Heart right ventricle (tissue), 16 donors: Measurements from ENCODE around the gene LETM1. TPM values are rescaled to one million over a fixed set of nuclear protein-coding genes. Genes with fewer than 3 reads are reported as not detected.
A peak's percentile ranks its signal among the peaks of the same experiment; 100 is the strongest.

Experiments used
- ATAC-seq, 8 donors: fragments of 200-7000 bp; cut with Tn5 transposase; one replicate each; pipeline ENCODE4 v1.9.1; 2020; ENCODE audit warnings: mild to moderate bottlenecking in 8 of 8, moderate library complexity in 8 of 8, moderate number of reproducible peaks in 1 of 8
- DNase-seq, 2 donors: peaks; one replicate each; pipeline ENCODE4 v3.0.0-alpha.2; 2020
- H3K27ac ChIP-seq, 10 donors: fragments of 200-600 bp; sonication (generic) in 2 of 10; one replicate each; pipeline versions ENCODE4 v1.5.0 to v1.8.0; 2020 to 2022; ENCODE audit warnings: mild to moderate bottlenecking in 3 of 10
- H3K27me3 ChIP-seq, 7 donors: fragments of 200-600 bp; one replicate each; pipeline ENCODE4 v1.8.0; 2021 to 2022; ENCODE audit warnings: mild to moderate bottlenecking in 2 of 7
- H3K36me3 ChIP-seq, 9 donors: fragments of 200-600 bp; sonication (generic) in 1 of 9; one replicate each; pipeline versions ENCODE4 v1.5.0 to v1.8.0; 2020 to 2022; ENCODE audit warnings: mild to moderate bottlenecking in 2 of 9
- H3K4me1 ChIP-seq, 9 donors: fragments of 200-600 bp; sonication (generic) in 1 of 9; one replicate each; pipeline versions ENCODE4 v1.5.0 to v1.8.0; 2020 to 2022; ENCODE audit warnings: mild to moderate bottlenecking in 4 of 9
- H3K4me3 ChIP-seq, 10 donors: fragments of 200-600 bp; sonication (generic) in 2 of 10; one replicate each; pipeline versions ENCODE4 v1.5.0 to v1.8.0; 2020 to 2022; ENCODE audit warnings: mild to moderate bottlenecking in 7 of 10, moderate library complexity in 2 of 10
- H3K9me3 ChIP-seq, 11 donors: fragments of 200-600 bp in 10 of 11; sonication (generic) in 2 of 11; one replicate each; pipeline versions ENCODE4 v1.5.0 to v1.8.0; 2013 to 2022; ENCODE audit warnings: mild to moderate bottlenecking in 2 of 11, control low read depth in 1 of 11, moderate library complexity in 1 of 11
- CTCF ChIP-seq, 9 donors: fragments of 200-600 bp; sonication (generic) in 2 of 9; IDR thresholded peaks; one replicate each; pipeline versions ENCODE4 v1.5.0 to v1.8.0; 2021 to 2022; ENCODE audit warnings: antibody characterized with exemption in 9 of 9, mild to moderate bottlenecking in 5 of 9, moderate library complexity in 1 of 9
- WGBS, 2 donors: extraction: QIAGEN DNeasy Blood & Tissue Kit; methylation state at CpG; one replicate each; pipeline ENCODE4 v1.1.7; 2013; ENCODE audit warnings: inconsistent platforms in 1 of 2; 5-methylcytosine and 5-hydroxymethylcytosine counted together
- intact Hi-C, 10 donors: fragments of 100-400 bp; cut with DNase I; formaldehyde crosslinking; loops; one replicate each; pipeline versions ENCODE4 v1.11.1 to v1.14.2; 2022
- polyA plus RNA-seq, 2 donors: library from polyadenylated mRNA; stranded (reverse); fragments of 200-250 nt; gene quantifications; one replicate each; pipeline ENCODE4 v1.2.3, GENCODE V29; 2013
- total RNA-seq, 10 donors: library from RNA; stranded (reverse); fragmentation: NEBNext Ultra II Directional in 3 of 10; extraction: Animal tissue kit (Norgen Biotek cat#: 25700) in 3 of 10; gene quantifications; one replicate each; pipeline versions ENCODE4 v1.2.1 to v1.2.4, GENCODE V29; 2021 to 2023
- donor health status: Arrhythmogenic right ventricular cardiomyopathy.
- donor health status: ischemic (EF 13 %, LVEDD 7.1; RV severe dilation, severe dysfunction).
- donor health status: healthy with polysubstance abuse.
- donor health status: DM: no; HTN: yes; CAD: no.
- donor health status: DM: no; HTN: no; CAD: no.
- donor health status: ischemic (EF 25% LVEDD 6.9; RV normal size, moderate dysfunction).
- donor health status: ischemic (EF 25% LVEDD 5.7; RV mildly dilated, moderate dysfunction).
- donor health status: healthy.
- donor health status: DM: yes; HTN: yes; CAD: no.
- donor health status: Ischemic cardiomyopathy.
- donor health status: ischemic (EF 35%, LVEDD 5.7; RV mildly dilated, moderate dysfunction).
- donor health status: nonischemic (EF 11% LVEDD 7.7; RV severe dilation, severe dysfunction).
- donor health status: DM: yes; HTN: yes; CAD: no.
- donor health status: PGD.
- donor health status: ischemic (EF 29% LVEDD 5.4; RV normal size, mild dysfunction).
- donor health status: nonischemic (EF 23%, LVEDD 6.1; RV moderate dilation, normal function).

Gene LETM1
- total and polyA plus RNA-seq, 12 donors = 23.4 to 53.1 (median 41.2) TPM

DNA sequence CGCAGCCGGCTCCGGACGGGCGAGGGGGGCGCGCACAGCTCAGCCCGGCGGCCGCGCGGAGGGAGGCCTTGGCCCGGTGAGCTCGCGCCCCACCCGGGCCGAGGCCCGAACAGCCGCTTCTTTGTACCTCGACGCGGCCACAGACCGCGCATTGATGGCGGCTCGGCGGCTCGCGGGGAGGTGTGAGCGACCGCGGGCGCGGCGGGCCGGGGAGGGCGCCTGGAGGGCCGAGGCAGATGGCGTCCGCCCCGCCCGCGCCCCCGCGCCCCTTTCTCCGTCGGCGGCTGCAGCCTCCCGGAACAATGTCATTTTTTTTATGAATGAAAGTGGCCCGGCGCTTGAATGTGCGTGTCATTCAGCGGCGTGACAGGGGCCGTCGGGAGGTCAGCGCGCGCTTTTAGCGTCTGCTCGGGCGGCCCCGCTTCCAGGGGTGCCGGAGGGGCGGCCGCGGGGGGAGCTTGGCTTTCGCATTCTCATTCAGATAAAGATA, 61.1 kb downstream of the LETM1 start:
- ATAC-seq (no peak), DNase-seq (no peak)
- intact Hi-C loops = loop anchor here in 1 of 10 donors (5.0 kb wide), 1 partner anchor 43 kb away; no protein-coding TSS in a partner anchor
- Histone ChIP-seq H3K4me3 (peak overlapping the region in 9 of 10 donors; percentile 32 to 60 (median 51)), H3K27ac (no peak overlapping the region), H3K36me3 (no peaks in the 10 kb centered on the region), H3K4me1 (peaks cover 8 to 23% (median 18%) of the 10 kb centered on the region in 9 donors), H3K27me3 (peaks cover 19 to 65% (median 51%) of the 10 kb centered on the region in 7 donors), H3K9me3 (no peaks in the 10 kb centered on the region)
- 1% methylated on average over 47 to 68 of the region's 68 CpGs for WGBS, 2 donors
- no peak for TF ChIP-seq CTCF (IDR thresholded peaks at IDR 0.05)

DNA sequence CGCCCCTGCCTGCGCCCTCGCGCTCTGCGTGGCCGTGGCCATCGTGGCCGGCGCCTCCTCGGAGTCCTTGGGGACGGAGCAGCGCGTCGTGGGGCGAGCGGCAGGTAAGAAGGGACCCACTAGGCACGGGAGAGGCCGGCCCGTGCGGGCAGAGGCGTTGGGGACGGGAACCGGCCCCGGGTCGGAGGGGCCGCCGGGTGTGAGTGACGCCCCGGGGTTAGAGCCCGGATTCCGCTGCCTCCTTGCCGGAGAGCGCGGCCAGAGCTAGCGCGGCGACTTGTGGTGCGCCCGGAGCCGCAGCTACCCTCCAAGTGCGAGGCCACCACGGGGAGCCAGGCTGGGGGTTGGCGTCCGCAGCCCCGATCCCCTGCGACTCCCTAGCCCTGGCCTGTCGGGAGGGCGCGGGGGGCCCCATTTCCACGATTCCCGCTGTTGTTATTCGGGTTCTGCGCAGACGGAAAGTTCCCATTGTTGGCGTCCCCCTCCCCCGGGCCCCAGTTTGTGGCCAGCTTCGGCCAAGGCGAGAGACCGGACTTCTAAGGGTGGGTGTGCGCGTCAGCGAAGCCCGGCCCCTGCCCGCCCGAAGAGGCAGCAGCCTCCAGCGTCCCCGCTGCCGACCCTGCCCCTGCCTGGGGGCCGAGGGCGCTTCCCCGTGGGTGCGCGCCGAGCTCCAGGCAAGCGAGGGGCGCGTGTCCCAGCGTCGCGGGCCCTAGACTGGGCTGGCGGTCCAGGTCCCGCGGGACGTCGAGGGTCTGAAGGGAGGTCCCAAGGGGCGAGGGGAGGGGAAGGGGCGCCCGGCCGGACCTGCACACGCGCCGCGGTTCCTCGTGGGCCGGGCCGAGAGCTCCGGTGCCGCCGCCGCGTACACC, 61.8 kb downstream of the LETM1 start:
- H3K4me3 ChIP-seq = peak overlapping the region in 9 of 10 donors; percentile 32 to 60 (median 51)
- DNase-seq = no peak
- intact Hi-C loops = no loop called here
- TF ChIP-seq CTCF (IDR thresholded peaks at IDR 0.05) = no peak
- H3K27ac ChIP-seq = peak overlapping the region in 1 of 10 donors; percentile 15
- no peaks in the 10 kb centered on the region for H3K36me3 ChIP-seq
- H3K4me1 ChIP-seq = peaks cover 8 to 23% (median 18%) of the 10 kb centered on the region in 9 donors
- 1% methylated on average over 77 to 101 of the region's 101 CpGs for WGBS, 2 donors
- peaks cover 19 to 65% (median 51%) of the 10 kb centered on the region in 7 donors for H3K27me3 ChIP-seq
- no peaks in the 10 kb centered on the region for H3K9me3 ChIP-seq
- no peak for ATAC-seq

- ATAC-seq = peak in 2 of 8 donors; percentile 17 to 56
- H3K27me3 ChIP-seq = peaks cover 19 to 65% (median 47%) of the 10 kb centered on the region in 7 donors
- no peaks in the 10 kb centered on the region for H3K36me3 ChIP-seq
- peaks cover 8 to 23% (median 18%) of the 10 kb centered on the region in 9 donors for H3K4me1 ChIP-seq
- TF ChIP-seq CTCF (IDR thresholded peaks at IDR 0.05) = no peak
- peak overlapping the region in 9 of 10 donors; percentile 32 to 60 (median 48) for H3K4me3 ChIP-seq
- H3K27ac ChIP-seq = peak overlapping the region in 1 of 10 donors; percentile 56
- WGBS, 2 donors = 0 to 1% methylated on average over 3 to 39 of the region's 44 CpGs
- intact Hi-C loops = no loop called here
- no peaks in the 10 kb centered on the region for H3K9me3 ChIP-seq
- peak; percentile 44 to 51 for DNase-seq
Measured at GRCh38 chr4:1793496-1793840, 62.5 kb downstream of the LETM1 start.

GRCh38 chr4:1792832-1793495, 63.0 kb downstream of the LETM1 start, which contains the start of gene FGFR3:
TSS of gene FGFR3 (plus strand) at chr4:1793293. CDS start at chr4:1793935, 642 bp downstream.
- ATAC-seq (peak; percentile 27 to 88 (median 77)), DNase-seq (peak; percentile 19 to 52)
- H3K27me3 ChIP-seq = peaks cover 19 to 61% (median 43%) of the 10 kb centered on the region in 7 donors
- H3K4me3 ChIP-seq = peak within 1 kb of the TSS in 9 of 10 donors; percentile 32 to 60 (median 51)
- intact Hi-C loops = no loop called here
- no peaks in the 10 kb centered on the region for H3K36me3 ChIP-seq
- TF ChIP-seq CTCF (IDR thresholded peaks at IDR 0.05) = no peak
- 2% methylated on average over 55 to 95 of the region's 95 CpGs for WGBS, 2 donors
- no peaks in the 10 kb centered on the region for H3K9me3 ChIP-seq
- H3K4me1 ChIP-seq = peaks cover 8 to 23% (median 18%) of the 10 kb centered on the region in 9 donors
- peak within 1 kb of the TSS in 1 of 10 donors; percentile 56 for H3K27ac ChIP-seq
